Tibial artery (tissue), 4 donors: ENCODE data around the gene C1orf35.

Source experiments
- DNase-seq, 2 donors: peaks; one replicate each; pipeline ENCODE4 v3.0.0-alpha.2; 2019
- H3K27ac ChIP-seq, 2 donors: fragments of 200-600 bp; sonication (generic) in 1 of 2; 1 replicate in 1 of 2; 2 replicates in 1 of 2; pipeline ENCODE4 v1.5.1; 2018 to 2019; ENCODE audit warnings: mild to moderate bottlenecking in 1 of 2
- H3K27me3 ChIP-seq, 2 donors: fragments of 200-600 bp; sonication (generic) in 1 of 2; one replicate each; pipeline versions ENCODE4 v1.5.1 to v1.6.0; 2016 to 2019
- H3K36me3 ChIP-seq, 3 donors: fragments of 200-600 bp; sonication (generic) in 2 of 3; one replicate each; pipeline ENCODE4 v1.5.1; 2016 to 2019; ENCODE audit warnings: mild to moderate bottlenecking in 2 of 3
- H3K4me1 ChIP-seq, 4 donors: fragments of 200-600 bp; sonication (generic) in 2 of 4; 1 replicate in 3 of 4; 2 replicates in 1 of 4; pipeline ENCODE4 v1.5.1; 2016 to 2019
- H3K4me3 ChIP-seq, 2 donors: fragments of 200-600 bp; sonication (generic) in 1 of 2; 1 replicate in 1 of 2; 2 replicates in 1 of 2; pipeline ENCODE4 v1.5.1; 2018 to 2019; ENCODE audit warnings: mild to moderate bottlenecking in 2 of 2
- H3K9me3 ChIP-seq, 3 donors: fragments of 200-600 bp; sonication (generic) in 1 of 3; one replicate each; pipeline ENCODE4 v1.5.1; 2016 to 2019
- CTCF ChIP-seq, 2 experiments: fragments of 200-600 bp in 1 of 2; fragments of 450-650 bp in 1 of 2; IDR thresholded peaks; one replicate each; pipeline ENCODE4 v1.5.1; 2017 to 2019; ENCODE audit warnings: antibody characterized with exemption in 2 of 2, mild to moderate bottlenecking in 1 of 2, moderate library complexity in 1 of 2
- intact Hi-C: fragments of 100-400 bp; cut with DNase I; formaldehyde crosslinking; loops from one replicate; pipeline ENCODE4 v1.15.0; 2023; ENCODE audit warnings: low total_unique reads

The C1orf35 gene

GRCh38 chr1:228083871-228084278, 19.2 kb downstream of the C1orf35 start:
- no peak for DNase-seq
- peaks cover 0 to 67% (median 58%) of the 10 kb centered on the region in 4 donors for H3K4me1 ChIP-seq
- peak overlapping the region; percentile 95 to 100 for H3K27ac ChIP-seq
- peaks cover 0 to 3% (median 0%) of the 10 kb centered on the region in 3 donors for H3K36me3 ChIP-seq
- no peaks in the 10 kb centered on the region for H3K9me3 ChIP-seq
- intact Hi-C loops: loop anchor here (1.0 to 10.0 kb wide), 5 partner anchors 19 to 1421 kb away; partner anchors contain the start of genes C1orf35, JMJD4, NUP133 and RNF187
- H3K27me3 ChIP-seq: no peaks in the 10 kb centered on the region
- TF ChIP-seq CTCF (IDR thresholded peaks at IDR 0.05): no peak
- peak overlapping the region; percentile 87 to 93 for H3K4me3 ChIP-seq

- Histone ChIP-seq H3K4me3 (peak overlapping the region; percentile 87 to 93), H3K27me3 (no peaks in the 10 kb centered on the region), H3K36me3 (peaks cover 0 to 3% (median 0%) of the 10 kb centered on the region in 3 donors), H3K4me1 (peaks cover 0 to 61% (median 51%) of the 10 kb centered on the region in 4 donors), H3K9me3 (no peaks in the 10 kb centered on the region), H3K27ac (peak overlapping the region; percentile 95 to 100)
- intact Hi-C loops: loop anchor here (1.0 to 10.0 kb wide), 5 partner anchors 20 to 1422 kb away; partner anchors contain the start of genes C1orf35, JMJD4, NUP133 and RNF187
- peak; percentile 53 to 84 for DNase-seq
- no peak for TF ChIP-seq CTCF (IDR thresholded peaks at IDR 0.05)
These were observed 19.9 kb downstream of the C1orf35 start for GRCh38 chr1:228082918-228083870.

- peak; percentile 86 to 94 for DNase-seq
- Histone ChIP-seq H3K36me3 (peaks cover 0 to 3% (median 0%) of the 10 kb centered on the region in 3 donors), H3K27ac (peak within 1 kb of the TSS; percentile 95 to 100), H3K27me3 (no peaks in the 10 kb centered on the region), H3K9me3 (no peaks in the 10 kb centered on the region), H3K4me3 (peak within 1 kb of the TSS; percentile 87 to 93), H3K4me1 (peaks cover 0 to 52% (median 43%) of the 10 kb centered on the region in 4 donors)
- TF ChIP-seq CTCF (IDR thresholded peaks at IDR 0.05): peak in 1 of 2 experiments; percentile 27
- intact Hi-C loops: loop anchor here (5.0 to 10.0 kb wide), 4 partner anchors 318 to 1422 kb away; partner anchors contain the start of genes JMJD4, NUP133, RNF187 and SNAP47
These were observed 20.8 kb downstream of the C1orf35 start, which contains the start of gene ARF1 for GRCh38 chr1:228082214-228082917. ARF1 (plus strand) TSS chr1:228082708; CDS start chr1:228097115, 14,407 bp downstream.

GRCh38 chr1:228081578-228082213, 21.4 kb downstream of the C1orf35 start:
- H3K27ac ChIP-seq: peak overlapping the region; percentile 95 to 100
- no peak for TF ChIP-seq CTCF (IDR thresholded peaks at IDR 0.05)
- peak in 1 of 2 donors; percentile 78 for DNase-seq
- peaks cover 0 to 3% (median 0%) of the 10 kb centered on the region in 3 donors for H3K36me3 ChIP-seq
- peaks cover 0 to 47% (median 36%) of the 10 kb centered on the region in 4 donors for H3K4me1 ChIP-seq
- peak overlapping the region; percentile 87 to 93 for H3K4me3 ChIP-seq
- H3K9me3 ChIP-seq: no peaks in the 10 kb centered on the region
- H3K27me3 ChIP-seq: no peaks in the 10 kb centered on the region
- intact Hi-C loops: loop anchor here (5.0 to 10.0 kb wide), 4 partner anchors 317 to 1423 kb away; partner anchors contain the start of genes JMJD4, NUP133, RNF187 and SNAP47
